ENCODE measurements around the gene MED25. TPM values are rescaled to one million over a fixed set of nuclear protein-coding genes. Genes with fewer than 3 reads are reported as not detected.

The MED25 gene
- total and polyA plus RNA-seq, 2 experiments from 2014 or later: 45.6 to 58.6 TPM

DNA sequence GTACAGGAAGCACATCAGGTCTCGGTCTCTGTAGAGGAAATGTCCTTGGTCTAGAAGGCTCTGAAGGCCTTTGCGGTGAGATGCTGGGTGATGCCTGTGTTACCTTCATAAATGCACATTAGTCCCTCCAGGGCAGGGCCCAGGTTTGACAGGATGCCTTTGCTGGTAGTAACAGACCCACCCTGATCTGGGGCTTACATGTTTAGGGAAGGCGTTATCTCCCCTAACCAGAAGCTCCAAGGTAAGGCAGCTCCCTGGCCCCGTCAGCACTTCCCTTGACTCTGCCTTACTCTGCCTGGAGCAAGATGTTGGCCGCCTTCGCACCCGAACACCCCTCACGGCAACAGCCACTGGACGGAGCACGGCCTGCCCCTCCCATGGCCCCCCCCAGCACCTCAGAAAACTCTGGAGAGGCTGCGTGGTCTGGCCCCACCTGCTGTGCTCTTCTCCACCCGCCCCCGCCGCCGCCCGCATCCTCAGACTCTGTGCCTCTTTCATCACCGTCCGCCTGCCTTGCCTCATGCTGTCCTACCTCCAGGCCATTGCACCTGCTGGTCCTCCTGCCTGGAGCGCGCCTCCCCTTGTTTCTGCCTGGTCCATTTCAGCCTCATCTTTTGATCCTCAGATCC, 42.2 kb upstream of the MED25 start:
- Histone ChIP-seq H3K4me2 (no peak overlapping the region), H4K20me1 (replicated peaks; ENCODE audit: insufficient read depth) (peaks cover 4% of the 10 kb centered on the region; the same call in 1 of the 2 replicates), H3K27ac (ENCODE audit: low read depth) (no peak overlapping the region), H3K4me1 (ENCODE audit: insufficient read depth) (no peaks in the 10 kb centered on the region), H3K27me3 (ENCODE audit: insufficient read depth) (no peaks in the 10 kb centered on the region), H3K79me2 (replicated peaks; ENCODE audit: insufficient read depth) (peaks cover 14% of the 10 kb centered on the region), H3K4me3 (no peak overlapping the region), H3K9me2 (ENCODE audit: insufficient read depth) (no peaks in the 10 kb centered on the region), H3K36me3 (ENCODE audit: insufficient read depth) (no peaks in the 10 kb centered on the region), H2AFZ (no peak overlapping the region), H3F3A (replicated peaks; ENCODE audit: low read depth) (no peaks in the 10 kb centered on the region)
- Mint-ChIP-seq H3K4me3 (no peak overlapping the region), H3K27ac (no peak overlapping the region), H3K27me3 (ENCODE audit: insufficient read depth, low read depth, poor library complexity) (peaks cover 14% of the 10 kb centered on the region), H3K9me3 (no peaks in the 10 kb centered on the region; the same call in 2 of the 3 replicates), H3K36me3 (ENCODE audit: low read depth) (peaks cover 7% of the 10 kb centered on the region), H3K4me1 (peaks cover 8% of the 10 kb centered on the region; the same call in 2 of the 3 replicates)
- DNase-seq (ENCODE audit: low spot score) (no peak), ATAC-seq (no peak)
- no peak for TF ChIP-seq NANOG (IDR thresholded peaks at IDR 0.05; ENCODE audit: borderline replicate concordance)
- no peak for TF ChIP-seq STAT1 (IDR thresholded peaks at IDR 0.05; ENCODE audit: unreplicated experiment)
- no peak for TF ChIP-seq CREB1 (CRISPR knock-in tag; IDR thresholded peaks at IDR 0.05; ENCODE audit: low read depth)
- TF ChIP-seq, protein P1, sequence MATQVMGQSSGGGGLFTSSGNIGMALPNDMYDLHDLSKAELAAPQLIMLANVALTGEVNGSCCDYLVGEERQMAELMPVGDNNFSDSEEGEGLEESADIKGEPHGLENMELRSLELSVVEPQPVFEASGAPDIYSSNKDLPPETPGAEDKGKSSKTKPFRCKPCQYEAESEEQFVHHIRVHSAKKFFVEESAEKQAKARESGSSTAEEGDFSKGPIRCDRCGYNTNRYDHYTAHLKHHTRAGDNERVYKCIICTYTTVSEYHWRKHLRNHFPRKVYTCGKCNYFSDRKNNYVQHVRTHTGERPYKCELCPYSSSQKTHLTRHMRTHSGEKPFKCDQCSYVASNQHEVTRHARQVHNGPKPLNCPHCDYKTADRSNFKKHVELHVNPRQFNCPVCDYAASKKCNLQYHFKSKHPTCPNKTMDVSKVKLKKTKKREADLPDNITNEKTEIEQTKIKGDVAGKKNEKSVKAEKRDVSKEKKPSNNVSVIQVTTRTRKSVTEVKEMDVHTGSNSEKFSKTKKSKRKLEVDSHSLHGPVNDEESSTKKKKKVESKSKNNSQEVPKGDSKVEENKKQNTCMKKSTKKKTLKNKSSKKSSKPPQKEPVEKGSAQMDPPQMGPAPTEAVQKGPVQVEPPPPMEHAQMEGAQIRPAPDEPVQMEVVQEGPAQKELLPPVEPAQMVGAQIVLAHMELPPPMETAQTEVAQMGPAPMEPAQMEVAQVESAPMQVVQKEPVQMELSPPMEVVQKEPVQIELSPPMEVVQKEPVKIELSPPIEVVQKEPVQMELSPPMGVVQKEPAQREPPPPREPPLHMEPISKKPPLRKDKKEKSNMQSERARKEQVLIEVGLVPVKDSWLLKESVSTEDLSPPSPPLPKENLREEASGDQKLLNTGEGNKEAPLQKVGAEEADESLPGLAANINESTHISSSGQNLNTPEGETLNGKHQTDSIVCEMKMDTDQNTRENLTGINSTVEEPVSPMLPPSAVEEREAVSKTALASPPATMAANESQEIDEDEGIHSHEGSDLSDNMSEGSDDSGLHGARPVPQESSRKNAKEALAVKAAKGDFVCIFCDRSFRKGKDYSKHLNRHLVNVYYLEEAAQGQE (IDR thresholded peaks at IDR 0.05; ENCODE audit: unreplicated experiment): no peak
- TF ChIP-seq ZNF331 (CRISPR knock-in tag; IDR thresholded peaks at IDR 0.05; ENCODE audit: low read depth): no peak
- TF ChIP-seq, protein P2, sequence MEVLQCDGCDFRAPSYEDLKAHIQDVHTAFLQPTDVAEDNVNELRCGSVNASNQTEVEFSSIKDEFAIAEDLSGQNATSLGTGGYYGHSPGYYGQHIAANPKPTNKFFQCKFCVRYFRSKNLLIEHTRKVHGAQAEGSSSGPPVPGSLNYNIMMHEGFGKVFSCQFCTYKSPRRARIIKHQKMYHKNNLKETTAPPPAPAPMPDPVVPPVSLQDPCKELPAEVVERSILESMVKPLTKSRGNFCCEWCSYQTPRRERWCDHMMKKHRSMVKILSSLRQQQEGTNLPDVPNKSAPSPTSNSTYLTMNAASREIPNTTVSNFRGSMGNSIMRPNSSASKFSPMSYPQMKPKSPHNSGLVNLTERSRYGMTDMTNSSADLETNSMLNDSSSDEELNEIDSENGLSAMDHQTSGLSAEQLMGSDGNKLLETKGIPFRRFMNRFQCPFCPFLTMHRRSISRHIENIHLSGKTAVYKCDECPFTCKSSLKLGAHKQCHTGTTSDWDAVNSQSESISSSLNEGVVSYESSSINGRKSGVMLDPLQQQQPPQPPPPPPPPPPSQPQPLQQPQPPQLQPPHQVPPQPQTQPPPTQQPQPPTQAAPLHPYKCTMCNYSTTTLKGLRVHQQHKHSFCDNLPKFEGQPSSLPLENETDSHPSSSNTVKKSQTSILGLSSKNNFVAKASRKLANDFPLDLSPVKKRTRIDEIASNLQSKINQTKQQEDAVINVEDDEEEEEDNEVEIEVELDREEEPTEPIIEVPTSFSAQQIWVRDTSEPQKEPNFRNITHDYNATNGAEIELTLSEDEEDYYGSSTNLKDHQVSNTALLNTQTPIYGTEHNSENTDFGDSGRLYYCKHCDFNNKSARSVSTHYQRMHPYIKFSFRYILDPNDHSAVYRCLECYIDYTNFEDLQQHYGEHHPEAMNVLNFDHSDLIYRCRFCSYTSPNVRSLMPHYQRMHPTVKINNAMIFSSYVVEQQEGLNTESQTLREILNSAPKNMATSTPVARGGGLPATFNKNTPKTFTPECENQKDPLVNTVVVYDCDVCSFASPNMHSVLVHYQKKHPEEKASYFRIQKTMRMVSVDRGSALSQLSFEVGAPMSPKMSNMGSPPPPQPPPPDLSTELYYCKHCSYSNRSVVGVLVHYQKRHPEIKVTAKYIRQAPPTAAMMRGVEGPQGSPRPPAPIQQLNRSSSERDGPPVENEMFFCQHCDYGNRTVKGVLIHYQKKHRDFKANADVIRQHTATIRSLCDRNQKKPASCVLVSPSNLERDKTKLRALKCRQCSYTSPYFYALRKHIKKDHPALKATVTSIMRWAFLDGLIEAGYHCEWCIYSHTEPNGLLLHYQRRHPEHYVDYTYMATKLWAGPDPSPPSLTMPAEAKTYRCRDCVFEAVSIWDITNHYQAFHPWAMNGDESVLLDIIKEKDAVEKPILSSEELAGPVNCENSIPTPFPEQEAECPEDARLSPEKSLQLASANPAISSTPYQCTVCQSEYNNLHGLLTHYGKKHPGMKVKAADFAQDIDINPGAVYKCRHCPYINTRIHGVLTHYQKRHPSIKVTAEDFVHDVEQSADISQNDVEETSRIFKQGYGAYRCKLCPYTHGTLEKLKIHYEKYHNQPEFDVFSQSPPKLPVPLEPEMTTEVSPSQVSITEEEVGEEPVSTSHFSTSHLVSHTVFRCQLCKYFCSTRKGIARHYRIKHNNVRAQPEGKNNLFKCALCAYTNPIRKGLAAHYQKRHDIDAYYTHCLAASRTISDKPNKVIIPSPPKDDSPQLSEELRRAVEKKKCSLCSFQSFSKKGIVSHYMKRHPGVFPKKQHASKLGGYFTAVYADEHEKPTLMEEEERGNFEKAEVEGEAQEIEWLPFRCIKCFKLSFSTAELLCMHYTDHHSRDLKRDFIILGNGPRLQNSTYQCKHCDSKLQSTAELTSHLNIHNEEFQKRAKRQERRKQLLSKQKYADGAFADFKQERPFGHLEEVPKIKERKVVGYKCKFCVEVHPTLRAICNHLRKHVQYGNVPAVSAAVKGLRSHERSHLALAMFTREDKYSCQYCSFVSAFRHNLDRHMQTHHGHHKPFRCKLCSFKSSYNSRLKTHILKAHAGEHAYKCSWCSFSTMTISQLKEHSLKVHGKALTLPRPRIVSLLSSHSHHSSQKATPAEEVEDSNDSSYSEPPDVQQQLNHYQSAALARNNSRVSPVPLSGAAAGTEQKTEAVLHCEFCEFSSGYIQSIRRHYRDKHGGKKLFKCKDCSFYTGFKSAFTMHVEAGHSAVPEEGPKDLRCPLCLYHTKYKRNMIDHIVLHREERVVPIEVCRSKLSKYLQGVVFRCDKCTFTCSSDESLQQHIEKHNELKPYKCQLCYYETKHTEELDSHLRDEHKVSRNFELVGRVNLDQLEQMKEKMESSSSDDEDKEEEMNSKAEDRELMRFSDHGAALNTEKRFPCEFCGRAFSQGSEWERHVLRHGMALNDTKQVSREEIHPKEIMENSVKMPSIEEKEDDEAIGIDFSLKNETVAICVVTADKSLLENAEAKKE (CRISPR knock-in tag; IDR thresholded peaks at IDR 0.05): no peak
- TF ChIP-seq, protein P3, sequence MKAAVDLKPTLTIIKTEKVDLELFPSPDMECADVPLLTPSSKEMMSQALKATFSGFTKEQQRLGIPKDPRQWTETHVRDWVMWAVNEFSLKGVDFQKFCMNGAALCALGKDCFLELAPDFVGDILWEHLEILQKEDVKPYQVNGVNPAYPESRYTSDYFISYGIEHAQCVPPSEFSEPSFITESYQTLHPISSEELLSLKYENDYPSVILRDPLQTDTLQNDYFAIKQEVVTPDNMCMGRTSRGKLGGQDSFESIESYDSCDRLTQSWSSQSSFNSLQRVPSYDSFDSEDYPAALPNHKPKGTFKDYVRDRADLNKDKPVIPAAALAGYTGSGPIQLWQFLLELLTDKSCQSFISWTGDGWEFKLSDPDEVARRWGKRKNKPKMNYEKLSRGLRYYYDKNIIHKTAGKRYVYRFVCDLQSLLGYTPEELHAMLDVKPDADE (IDR thresholded peaks at IDR 0.05): no peak
- TF ChIP-seq EZH2phosphoT487 (IDR thresholded peaks at IDR 0.05; ENCODE audit: unreplicated experiment): no peak
- TF ChIP-seq, protein P4, sequence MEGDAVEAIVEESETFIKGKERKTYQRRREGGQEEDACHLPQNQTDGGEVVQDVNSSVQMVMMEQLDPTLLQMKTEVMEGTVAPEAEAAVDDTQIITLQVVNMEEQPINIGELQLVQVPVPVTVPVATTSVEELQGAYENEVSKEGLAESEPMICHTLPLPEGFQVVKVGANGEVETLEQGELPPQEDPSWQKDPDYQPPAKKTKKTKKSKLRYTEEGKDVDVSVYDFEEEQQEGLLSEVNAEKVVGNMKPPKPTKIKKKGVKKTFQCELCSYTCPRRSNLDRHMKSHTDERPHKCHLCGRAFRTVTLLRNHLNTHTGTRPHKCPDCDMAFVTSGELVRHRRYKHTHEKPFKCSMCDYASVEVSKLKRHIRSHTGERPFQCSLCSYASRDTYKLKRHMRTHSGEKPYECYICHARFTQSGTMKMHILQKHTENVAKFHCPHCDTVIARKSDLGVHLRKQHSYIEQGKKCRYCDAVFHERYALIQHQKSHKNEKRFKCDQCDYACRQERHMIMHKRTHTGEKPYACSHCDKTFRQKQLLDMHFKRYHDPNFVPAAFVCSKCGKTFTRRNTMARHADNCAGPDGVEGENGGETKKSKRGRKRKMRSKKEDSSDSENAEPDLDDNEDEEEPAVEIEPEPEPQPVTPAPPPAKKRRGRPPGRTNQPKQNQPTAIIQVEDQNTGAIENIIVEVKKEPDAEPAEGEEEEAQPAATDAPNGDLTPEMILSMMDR (conservative IDR thresholded peaks at IDR 0.05; ENCODE audit: low read depth in 2 of 2): no peak
- TF ChIP-seq EZH2 (IDR thresholded peaks at IDR 0.05; ENCODE audit: low read depth, unreplicated experiment): no peak
- TF ChIP-seq ZNF114 (CRISPR knock-in tag; IDR thresholded peaks at IDR 0.05): no peak
- TF ChIP-seq JUNB (IDR thresholded peaks at IDR 0.05; ENCODE audit: unreplicated experiment): no peak
- TF ChIP-seq POLR2AphosphoS5 (IDR thresholded peaks at IDR 0.05; ENCODE audit: low read depth): no peak

Measured in GM23338 (cell line).